Stimulated activated naive CD4-positive, alpha-beta T cell treated with Interleukin-2 at 50 U/mL for 16 hours (primary cell): ENCODE measurements around the gene MRLN.
"Not testable (repeated sequence)": the region's sequence is repeated elsewhere in the genome, so short reads cannot be mapped to it uniquely, and the experiment has no call there.

ENCODE experiments used
- DNase-seq: peaks from one replicate; lab custom pipeline; 2025; lab: John Stamatoyannopoulos, UW

The MRLN gene

GRCh38 chr10:59753267-59753666 is at the start of gene MRLN:
Gene MRLN (minus strand): TSS chr10:59753455.
- no peak for DNase-seq

GRCh38 chr10:59801171-59801570 is 47.9 kb upstream of the MRLN start:
- no peak for DNase-seq

- no peak for DNase-seq
Observed at GRCh38 chr10:59799421-59799820, 46.2 kb upstream of the MRLN start.

GRCh38 chr10:59793919-59794318 is 40.7 kb upstream of the MRLN start:
- no peak for DNase-seq

GRCh38 chr10:59792812-59793211 is 39.6 kb upstream of the MRLN start:
- DNase-seq, result no peak

GRCh38 chr10:59791601-59792000 is 38.3 kb upstream of the MRLN start:
- DNase-seq, result no peak

- DNase-seq, result not testable (repeated sequence)
Observed at GRCh38 chr10:59790080-59790479, 36.8 kb upstream of the MRLN start.

- not testable (repeated sequence) for DNase-seq
Observed at GRCh38 chr10:59788914-59789313, 35.7 kb upstream of the MRLN start.

- DNase-seq, result not testable (repeated sequence)
Observed at GRCh38 chr10:59787032-59787431, 33.8 kb upstream of the MRLN start.

GRCh38 chr10:59785476-59785875 is 32.2 kb upstream of the MRLN start:
- DNase-seq, result not testable (repeated sequence)

- no peak for DNase-seq
Observed at GRCh38 chr10:59781511-59781910, 28.3 kb upstream of the MRLN start.

GRCh38 chr10:59779756-59780533 is 26.7 kb upstream of the MRLN start:
- no peak for DNase-seq

- DNase-seq, result no peak
Observed at GRCh38 chr10:59774451-59774850, 21.2 kb upstream of the MRLN start.

- no peak for DNase-seq
Observed at GRCh38 chr10:59773088-59773487, 19.8 kb upstream of the MRLN start.

GRCh38 chr10:59771162-59771807 is 18.0 kb upstream of the MRLN start:
- DNase-seq, result no peak

- no peak for DNase-seq
Observed at GRCh38 chr10:59770689-59771088, 17.4 kb upstream of the MRLN start.

GRCh38 chr10:59762505-59762904 is 9.2 kb upstream of the MRLN start:
- DNase-seq, result no peak

- DNase-seq, result no peak
Observed at GRCh38 chr10:59757966-59758365, 4.7 kb upstream of the MRLN start.

- DNase-seq, result no peak
Observed at GRCh38 chr10:59754951-59755350, 1.7 kb upstream of the MRLN start.

GRCh38 chr10:59752278-59752940 is 846 bp downstream of the MRLN start:
- DNase-seq, result no peak

GRCh38 chr10:59750155-59750945 is 2.9 kb downstream of the MRLN start:
- no peak for DNase-seq

GRCh38 chr10:59748834-59749233 is 4.4 kb downstream of the MRLN start:
- DNase-seq, result no peak
